HEK293T (cell line): ENCODE measurements around the gene BTBD17.

Source experiments
- CTCF ChIA-PET: fragments of 350-600 bp; formaldehyde crosslinking; extraction: SDS; loops from one replicate; lab custom pipeline; 2021; ENCODE audit warnings: antibody characterized with exemption, inconsistent platforms; lab: Yijun Ruan, JAX
- POLR2A ChIA-PET: fragments of 350-600 bp; formaldehyde crosslinking; extraction: SDS; loops from one replicate; lab custom pipeline; 2020; ENCODE audit warnings: antibody characterized with exemption, inconsistent platforms; lab: Yijun Ruan, JAX
- DNase-seq: peaks from one replicate; pipeline ENCODE4 v3.0.0; 2012; ENCODE audit warnings: mixed read lengths; ENCODE audit errors: extremely low spot score
- ARNT ChIP-seq: fragments of 450-650 bp; IDR thresholded peaks from 2 replicates; pipeline ENCODE4 v1.6.1; 2017; ENCODE audit warnings: mild to moderate bottlenecking
- BHLHE40 ChIP-seq: fragments of 450-650 bp; IDR thresholded peaks from 2 replicates; pipeline ENCODE4 v1.6.1; 2016; ENCODE audit warnings: mild to moderate bottlenecking, moderate library complexity, borderline replicate concordance
- CTBP1 ChIP-seq: fragments of 450-650 bp; IDR thresholded peaks from 2 replicates; pipeline ENCODE4 v1.6.1; 2016; ENCODE audit warnings: borderline replicate concordance
- ELF4 ChIP-seq: fragments of 450-650 bp; IDR thresholded peaks from 2 replicates; pipeline ENCODE4 v1.6.1; 2017; ENCODE audit warnings: antibody characterized with exemption
- FOXA1 ChIP-seq: fragments of 450-650 bp; IDR thresholded peaks from 2 replicates; pipeline ENCODE4 v1.6.1; 2016; ENCODE audit warnings: mild to moderate bottlenecking
- FOXK2 ChIP-seq: fragments of 450-650 bp; IDR thresholded peaks from 2 replicates; pipeline ENCODE4 v1.6.1; 2016; ENCODE audit warnings: mild to moderate bottlenecking
- FOXM1 ChIP-seq: fragments of 450-650 bp; IDR thresholded peaks from 2 replicates; pipeline ENCODE4 v1.6.1; 2017; ENCODE audit warnings: mild to moderate bottlenecking, borderline replicate concordance
- HDGF ChIP-seq: fragments of 450-650 bp; IDR thresholded peaks from 2 replicates; pipeline ENCODE4 v1.6.1; 2017; ENCODE audit warnings: antibody characterized with exemption, borderline replicate concordance
- L3MBTL2 ChIP-seq: fragments of 450-650 bp; conservative IDR thresholded peaks from 2 replicates; pipeline ENCODE4 v1.6.1; 2016; ENCODE audit warnings: mild to moderate bottlenecking
- LEF1 ChIP-seq: fragments of 450-650 bp; IDR thresholded peaks from 2 replicates; pipeline ENCODE4 v1.6.1; 2017; ENCODE audit warnings: mild to moderate bottlenecking, borderline replicate concordance
- NFRKB ChIP-seq: fragments of 450-650 bp; IDR thresholded peaks from 2 replicates; pipeline ENCODE4 v1.6.1; 2016; ENCODE audit warnings: mild to moderate bottlenecking, moderate library complexity
- PKNOX1 ChIP-seq: fragments of 450-650 bp; IDR thresholded peaks from 2 replicates; pipeline ENCODE4 v1.6.1; 2016
- SP1 ChIP-seq: fragments of 450-650 bp; IDR thresholded peaks from 2 replicates; pipeline ENCODE4 v1.6.1; 2017
- SUZ12 ChIP-seq: fragments of 450-650 bp; IDR thresholded peaks from 2 replicates; pipeline ENCODE4 v1.6.1; 2016; ENCODE audit warnings: mild to moderate bottlenecking
- TARDBP ChIP-seq: fragments of 450-650 bp; IDR thresholded peaks from 2 replicates; pipeline ENCODE4 v1.6.1; 2016
- ZNF384 ChIP-seq: fragments of 450-650 bp; IDR thresholded peaks from 2 replicates; pipeline ENCODE4 v1.6.1; 2016

The BTBD17 gene

GRCh38 chr17:74332017-74332650 is 29.5 kb downstream of the BTBD17 start:
- no peak for DNase-seq
- ChIA-PET CTCF (interaction anchor here (0.7 to 1.0 kb wide), 3 partner anchors 20 to 125 kb away, joined by 3 read pairs; no protein-coding TSS in a partner anchor), POLR2A (interaction anchor here (2.2 kb wide), 1 partner anchor 10 kb away, joined by 6 read pairs; no protein-coding TSS in a partner anchor)
- TF ChIP-seq FOXK2 (no peak), HDGF (no peak), PKNOX1 (no peak), SP1 (no peak), ELF4 (no peak), ZNF384 (no peak), LEF1 (no peak), SUZ12 (no peak), NFRKB (no peak), L3MBTL2 (no peak)

GRCh38 chr17:74330446-74330845 is 31.2 kb downstream of the BTBD17 start:
- TF ChIP-seq CTBP1 (no peak), ZNF384 (no peak), FOXK2 (no peak), PKNOX1 (no peak), ARNT (no peak), LEF1 (no peak), NFRKB (no peak), L3MBTL2 (no peak), HDGF (no peak), FOXA1 (no peak), SP1 (no peak), SUZ12 (no peak), BHLHE40 (no peak), ELF4 (no peak)
- CTCF ChIA-PET, result no interaction called here
- POLR2A ChIA-PET, result interaction anchor here (2.2 kb wide), 1 partner anchor 9 kb away, joined by 6 read pairs; no protein-coding TSS in a partner anchor
- no peak for DNase-seq

- TF ChIP-seq FOXA1 (no peak), FOXM1 (no peak), LEF1 (no peak), BHLHE40 (no peak), L3MBTL2 (no peak), HDGF (no peak), CTBP1 (no peak), ZNF384 (no peak), NFRKB (no peak), TARDBP (no peak), ARNT (no peak), ELF4 (no peak), PKNOX1 (no peak), SP1 (no peak), SUZ12 (no peak), FOXK2 (no peak)
- POLR2A ChIA-PET, result no interaction called here
- CTCF ChIA-PET, result no interaction called here
- DNase-seq, result no peak
These were observed 32.3 kb downstream of the BTBD17 start for GRCh38 chr17:74329378-74329777.

- CTCF ChIA-PET, result interaction anchor here (1.3 kb wide), 1 partner anchor 23 kb away, joined by 5 read pairs; no protein-coding TSS in a partner anchor
- POLR2A ChIA-PET, result no interaction called here
- DNase-seq, result no peak
- TF ChIP-seq FOXA1, result no peak
- no peak for TF ChIP-seq SP1
- TF ChIP-seq ELF4, result no peak
- TF ChIP-seq ARNT, result no peak
- TF ChIP-seq LEF1, result no peak
- TF ChIP-seq FOXM1, result no peak
- TF ChIP-seq NFRKB, result no peak
- TF ChIP-seq PKNOX1, result no peak
- no peak for TF ChIP-seq L3MBTL2
- TF ChIP-seq CTBP1, result no peak
- no peak for TF ChIP-seq TARDBP
- TF ChIP-seq HDGF, result no peak
- no peak for TF ChIP-seq ZNF384
- TF ChIP-seq FOXK2, result no peak
These were observed 33.2 kb downstream of the BTBD17 start for GRCh38 chr17:74328487-74328886.

- TF ChIP-seq ARNT (no peak), ZNF384 (no peak), FOXK2 (no peak), L3MBTL2 (no peak), SUZ12 (no peak), ELF4 (no peak), TARDBP (no peak), LEF1 (no peak), CTBP1 (no peak), FOXM1 (no peak), NFRKB (no peak), PKNOX1 (no peak), BHLHE40 (no peak), SP1 (no peak), FOXA1 (no peak), HDGF (no peak)
- POLR2A ChIA-PET, result no interaction called here
- CTCF ChIA-PET, result no interaction called here
- no peak for DNase-seq
These were observed 35.2 kb downstream of the BTBD17 start for GRCh38 chr17:74326506-74326905.
